ENCODE results near the gene NTNG1. TPM values are rescaled to one million over a fixed set of nuclear protein-coding genes. Genes with fewer than 3 reads are reported as not detected.

NTNG1 gene
- total RNA-seq, 2 donors from 2014 or later = 0.26 to 4.9 TPM

DNA sequence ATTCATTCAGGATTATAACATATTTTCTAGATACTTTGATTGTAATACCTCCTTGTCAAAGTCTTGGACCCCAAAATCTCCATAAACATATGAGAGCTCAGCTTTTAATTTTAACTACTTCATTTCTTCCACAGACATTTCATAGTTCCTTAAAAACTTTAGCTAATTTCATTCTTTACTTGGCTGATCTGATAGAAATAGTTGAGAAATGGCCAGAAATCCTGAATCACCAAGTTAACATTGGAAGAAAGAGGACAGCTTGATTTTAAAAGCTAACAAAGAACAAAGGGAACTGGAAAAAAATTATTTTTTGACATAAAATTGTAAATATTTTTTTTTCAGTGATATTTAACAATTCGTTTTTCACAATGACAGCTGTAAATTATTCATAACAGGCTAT lies 216.5 kb downstream of the NTNG1 start:
- no peak for TF ChIP-seq CTCF (IDR thresholded peaks at IDR 0.05)
- TF ChIP-seq POLR2A (IDR thresholded peaks at IDR 0.05) = no peak
- Histone ChIP-seq H3K36me3 (replicated peaks in 1 of 2; ENCODE audit: insufficient read depth in 1 of 2, low read depth in 2 of 2) (no peaks in the 10 kb centered on the region), H3K9me3 (no peaks in the 10 kb centered on the region), H3K27ac (no peak overlapping the region), H3K4me1 (no peaks in the 10 kb centered on the region), H3K27me3 (no peaks in the 10 kb centered on the region), H3K4me3 (no peak overlapping the region)
- ATAC-seq (no peak), DNase-seq (no peak)
- WGBS, 2 donors = 16 to 20% methylated on average over 1 of the region's 1 CpG
- intact Hi-C loops (cut with DNase I) = no loop called here

DNA sequence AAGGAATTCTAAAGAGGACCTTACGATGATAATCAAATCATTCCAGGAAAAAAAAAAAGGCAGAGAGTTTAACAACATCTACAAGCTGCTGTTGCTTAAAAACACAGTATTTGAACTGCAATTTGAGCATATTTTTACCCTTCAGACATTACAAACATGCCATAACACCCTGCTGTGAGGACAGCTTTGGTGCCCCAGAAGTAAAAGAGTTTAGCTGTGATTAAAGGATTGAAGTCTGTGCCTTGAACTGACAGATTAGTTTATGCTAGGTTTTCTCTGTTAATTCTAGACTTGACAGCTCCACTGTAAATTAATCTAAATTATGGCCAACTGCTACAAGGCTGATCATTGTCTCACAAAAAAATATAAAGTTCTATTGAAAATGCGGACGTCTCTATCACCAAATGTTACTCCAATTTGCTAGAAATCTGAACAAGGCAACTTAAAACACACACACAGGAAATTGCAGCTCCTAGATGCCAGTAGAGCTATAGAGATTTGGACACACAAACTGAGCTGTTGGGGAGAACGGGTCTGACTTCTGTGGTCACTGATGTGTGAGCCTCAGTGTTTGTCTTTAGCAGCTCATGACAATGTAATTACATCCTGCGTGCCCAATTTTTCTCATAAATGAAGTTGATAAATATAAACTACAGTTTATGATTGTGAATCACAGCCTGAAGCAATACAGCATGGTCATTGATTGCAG lies 217.9 kb downstream of the NTNG1 start:
- intact Hi-C loops (cut with DNase I) = no loop called here
- Histone ChIP-seq H3K27ac (no peak overlapping the region), H3K27me3 (no peaks in the 10 kb centered on the region), H3K4me1 (no peaks in the 10 kb centered on the region), H3K36me3 (replicated peaks in 1 of 2; ENCODE audit: insufficient read depth in 1 of 2, low read depth in 2 of 2) (no peaks in the 10 kb centered on the region), H3K9me3 (no peaks in the 10 kb centered on the region), H3K4me3 (no peak overlapping the region)
- whole genome bisulfite sequencing, 2 donors = 24 to 27% methylated on average over 5 of the region's 5 CpGs
- TF ChIP-seq POLR2A (IDR thresholded peaks at IDR 0.05) (no peak), CTCF (IDR thresholded peaks at IDR 0.05) (no peak)
- DNase-seq (no peak), ATAC-seq (no peak)

DNA sequence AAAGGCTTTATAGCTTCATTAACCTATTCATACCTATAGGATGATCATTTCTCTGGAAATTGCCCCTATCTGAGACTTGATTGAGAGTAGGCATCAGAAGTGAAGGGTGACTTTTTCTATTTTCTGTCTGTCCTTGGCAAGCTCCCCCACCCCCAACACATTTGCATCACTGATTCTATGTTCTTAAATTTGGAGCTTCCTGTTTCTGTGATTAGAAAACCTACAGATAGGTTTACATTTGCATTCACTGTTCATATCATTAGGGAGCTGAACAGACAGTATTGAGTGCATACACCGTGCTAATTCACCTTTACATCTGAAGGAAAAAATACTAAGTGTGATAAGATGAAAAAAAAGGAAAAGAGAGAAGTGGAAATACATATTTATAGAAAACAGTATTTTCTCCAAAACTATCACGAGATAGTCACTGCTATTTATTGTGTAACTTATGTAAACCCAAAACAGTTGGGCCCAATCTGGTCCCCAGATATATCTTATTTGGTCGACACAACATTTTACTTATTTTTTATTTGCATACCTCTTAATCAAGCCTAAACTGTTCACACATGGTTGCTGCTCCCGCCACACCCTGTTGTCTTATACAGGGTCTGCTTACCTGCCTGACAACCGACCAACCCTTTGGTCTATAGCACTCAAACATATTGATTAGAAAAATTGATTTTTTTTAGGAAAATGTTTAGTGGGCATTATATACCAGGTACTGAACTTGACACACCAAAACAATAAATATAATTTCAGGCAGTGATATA lies 218.8 kb downstream of the NTNG1 start:
- ATAC-seq (no peak), DNase-seq (no peak)
- H3K27me3 ChIP-seq = no peaks in the 10 kb centered on the region
- H3K4me1 ChIP-seq = no peaks in the 10 kb centered on the region
- 30 to 32% methylated on average over 5 of the region's 5 CpGs for WGBS, 2 donors
- intact Hi-C loops (cut with DNase I) = no loop called here
- no peaks in the 10 kb centered on the region for H3K36me3 ChIP-seq (replicated peaks in 1 of 2; ENCODE audit: insufficient read depth in 1 of 2, low read depth in 2 of 2)
- H3K9me3 ChIP-seq = no peaks in the 10 kb centered on the region
- H3K27ac ChIP-seq = no peak overlapping the region
- TF ChIP-seq POLR2A (IDR thresholded peaks at IDR 0.05) (no peak), CTCF (IDR thresholded peaks at IDR 0.05) (no peak)
- no peak overlapping the region for H3K4me3 ChIP-seq

GRCh38 chr1:107362468-107363140 lies 221.8 kb downstream of the NTNG1 start:
- 56 to 68% methylated on average over 3 of the region's 3 CpGs for whole genome bisulfite sequencing, 2 donors
- Histone ChIP-seq H3K27ac (no peak overlapping the region), H3K9me3 (no peaks in the 10 kb centered on the region), H3K27me3 (no peaks in the 10 kb centered on the region), H3K4me1 (no peaks in the 10 kb centered on the region), H3K4me3 (no peak overlapping the region), H3K36me3 (replicated peaks in 1 of 2; ENCODE audit: insufficient read depth in 1 of 2, low read depth in 2 of 2) (no peaks in the 10 kb centered on the region)
- DNase-seq (no peak), ATAC-seq (no peak)
- TF ChIP-seq POLR2A (IDR thresholded peaks at IDR 0.05) = no peak
- TF ChIP-seq CTCF (IDR thresholded peaks at IDR 0.05) = no peak
- intact Hi-C loops (cut with DNase I) = no loop called here
